HG02981 (cell line): Measurements from ENCODE around the gene NMBR.
"Not testable (repeated sequence)": the region's sequence is repeated elsewhere in the genome, so short reads cannot be mapped to it uniquely, and the experiment has no call there.

Experiments
- ATAC-seq: cut with Tn5 transposase; IDR thresholded peaks from one replicate; pipeline ENCODE4 v1.9.1; 2021; ENCODE audit warnings: mild to moderate bottlenecking, moderate library complexity; ENCODE audit not compliant: unreplicated experiment

The NMBR gene

GRCh38 chr6:142146828-142147662, at the start of gene NMBR, which contains the start of gene VTA1:
Gene NMBR, minus strand, starts transcription at chr6:142147122. Its CDS starts 58,464 bp downstream, at chr6:142088658.
Gene VTA1, plus strand, starts transcription at chr6:142147263. Its CDS starts 25 bp downstream, at chr6:142147288.
- ATAC-seq, result peak; percentile 99

DNA sequence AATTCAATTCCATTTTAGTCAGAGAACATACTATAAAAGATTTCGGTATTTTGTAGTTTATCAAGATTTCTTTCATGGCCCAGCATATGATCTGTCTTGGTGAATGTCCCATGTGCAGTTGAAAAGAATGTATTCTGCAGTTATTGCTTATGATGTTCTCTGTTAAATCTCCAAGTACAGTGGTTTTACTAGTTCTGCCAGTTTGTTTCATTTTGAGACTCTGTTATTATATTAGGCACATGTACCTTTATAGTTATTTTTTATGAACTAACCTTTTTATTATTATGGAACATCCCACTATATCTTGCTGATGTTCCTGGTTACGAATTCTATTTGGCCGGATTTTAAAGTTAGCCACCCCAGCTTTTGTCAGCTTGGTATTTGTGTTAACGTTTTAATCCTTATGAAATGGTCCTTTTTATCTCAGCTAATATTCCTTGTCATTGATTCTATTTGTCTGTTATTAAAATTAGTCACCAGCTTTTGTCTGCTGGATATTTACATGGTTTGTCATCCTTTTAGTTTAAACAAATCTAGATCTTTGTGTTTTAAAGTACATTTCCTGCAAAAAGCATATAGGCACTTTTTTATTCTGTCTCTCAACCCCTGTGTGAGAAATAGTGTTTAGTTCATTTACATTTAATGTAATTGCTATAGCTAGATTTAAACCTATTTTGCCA, 49.1 kb upstream of the NMBR start:
- ATAC-seq, result no peak

DNA sequence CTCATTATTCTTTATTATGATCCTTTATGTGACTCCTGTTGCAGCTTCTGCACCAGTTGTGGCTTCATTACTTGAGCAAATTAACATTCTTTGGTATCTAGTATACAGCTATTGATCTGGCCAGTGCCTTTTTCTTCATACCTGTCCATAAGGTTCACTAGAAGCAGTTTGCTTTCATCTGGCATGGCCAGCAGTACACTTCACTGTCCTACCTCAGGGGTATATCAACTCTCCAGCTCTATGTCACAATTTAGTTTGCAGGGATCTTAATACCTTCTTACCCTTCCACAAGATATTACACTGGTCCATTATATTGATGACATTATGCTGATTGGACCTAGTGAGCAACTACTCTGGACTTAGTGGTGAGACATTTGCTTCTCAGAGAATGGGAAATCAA, 46.7 kb upstream of the NMBR start:
- ATAC-seq, result no peak

DNA sequence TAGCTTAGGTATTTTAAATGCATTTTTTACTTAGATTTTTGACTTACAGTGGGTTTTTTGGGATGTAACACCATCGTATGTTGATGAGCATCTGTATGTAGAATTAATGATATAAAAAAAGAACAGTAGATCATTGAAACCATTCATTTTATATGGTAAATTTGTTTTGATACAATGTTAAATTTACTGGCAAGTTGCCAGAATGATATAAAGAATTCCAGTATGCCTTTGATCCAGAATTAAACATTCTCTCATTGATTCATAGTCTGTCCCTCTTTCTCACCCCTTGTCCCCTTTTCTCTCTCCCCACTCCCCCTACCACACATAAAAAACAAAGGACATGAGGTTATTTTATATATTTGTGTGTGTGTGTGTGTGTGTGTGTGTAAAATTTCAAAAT, 45.4 kb upstream of the NMBR start:
- no peak for ATAC-seq

DNA sequence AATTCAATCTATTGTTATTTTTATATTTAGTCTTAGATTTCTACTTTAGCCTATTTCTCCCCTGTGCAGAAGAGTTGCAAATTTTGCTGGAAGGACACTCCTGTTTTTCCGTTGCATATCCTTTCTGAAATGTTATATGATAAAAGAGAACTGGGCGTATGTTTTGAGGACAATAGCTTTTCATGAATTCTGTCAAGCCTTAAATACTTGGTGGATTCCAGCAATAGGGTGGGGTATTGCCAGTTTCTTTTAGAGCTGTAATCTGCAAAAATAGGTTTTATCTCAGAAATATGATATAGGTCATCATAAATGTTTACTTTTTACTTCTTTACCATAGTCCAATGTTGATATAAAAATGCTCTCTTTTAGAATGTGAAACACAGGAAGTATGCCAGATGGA, 42.1 kb upstream of the NMBR start:
- no peak for ATAC-seq

DNA sequence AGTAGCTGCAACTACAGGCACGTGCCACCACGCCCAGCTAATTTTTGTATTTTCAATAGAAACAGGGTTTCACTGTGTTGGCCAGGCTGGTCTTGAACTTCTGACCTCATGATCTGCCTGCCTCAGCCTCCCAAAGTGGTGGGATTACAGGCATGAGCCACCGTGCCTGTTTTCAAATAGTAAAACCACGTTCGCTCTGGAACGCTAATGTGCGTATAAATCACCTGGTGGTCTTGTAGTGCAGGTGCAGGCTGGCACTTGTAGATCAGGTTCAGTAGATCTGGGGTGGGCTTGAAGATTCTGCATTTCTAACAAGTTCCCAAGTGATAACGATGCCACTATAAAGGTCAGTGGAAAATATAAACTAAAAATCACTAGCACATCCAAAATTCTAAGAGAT, 41.4 kb upstream of the NMBR start:
- ATAC-seq, result not testable (repeated sequence)

DNA sequence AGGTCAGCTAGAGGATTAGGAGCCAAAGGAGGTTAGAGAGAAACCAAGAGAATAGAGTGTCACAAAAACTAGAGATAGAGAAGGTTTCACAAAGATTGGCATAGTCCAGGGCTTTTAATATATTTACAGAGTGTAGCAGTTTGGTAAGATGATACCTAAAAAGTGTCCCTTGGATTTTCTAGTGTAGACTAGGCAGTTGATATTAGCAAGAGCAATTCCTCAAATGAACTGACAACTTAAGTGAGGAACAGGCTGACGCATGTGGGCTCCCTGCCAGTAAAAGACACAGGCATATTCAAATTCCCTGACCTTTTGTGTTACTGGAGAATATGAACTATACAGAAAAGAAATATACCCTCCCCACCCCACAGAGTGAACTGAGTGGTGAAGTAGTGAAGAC, 40.3 kb upstream of the NMBR start:
- ATAC-seq, result no peak

GRCh38 chr6:142185641-142186040, 38.7 kb upstream of the NMBR start:
- ATAC-seq, result no peak

- no peak for ATAC-seq
Observed at GRCh38 chr6:142184307-142184706, 37.4 kb upstream of the NMBR start.

DNA sequence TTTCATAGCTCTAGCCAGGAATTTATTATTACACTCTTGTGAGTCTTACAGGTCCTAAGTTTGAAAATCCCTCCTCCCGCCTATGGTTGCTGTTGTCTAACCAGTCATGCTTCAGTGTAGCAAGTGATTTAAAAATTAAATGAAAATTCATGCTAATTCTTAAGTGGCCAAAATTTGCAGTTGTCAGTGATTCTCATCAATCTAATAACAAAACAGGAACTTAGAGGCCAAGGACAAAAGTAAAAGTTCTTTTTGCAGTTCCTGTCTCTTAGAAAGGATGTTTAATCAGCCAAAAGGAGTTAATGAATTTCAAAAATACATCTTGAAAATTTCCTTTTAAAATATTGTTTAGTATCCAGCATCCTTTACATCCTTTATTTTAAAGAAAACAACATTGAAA, 36.4 kb upstream of the NMBR start:
- ATAC-seq, result no peak

GRCh38 chr6:142182004-142182403, 35.1 kb upstream of the NMBR start:
- ATAC-seq, result no peak

- ATAC-seq, result no peak
Observed at GRCh38 chr6:142178129-142178528, 31.2 kb upstream of the NMBR start.

DNA sequence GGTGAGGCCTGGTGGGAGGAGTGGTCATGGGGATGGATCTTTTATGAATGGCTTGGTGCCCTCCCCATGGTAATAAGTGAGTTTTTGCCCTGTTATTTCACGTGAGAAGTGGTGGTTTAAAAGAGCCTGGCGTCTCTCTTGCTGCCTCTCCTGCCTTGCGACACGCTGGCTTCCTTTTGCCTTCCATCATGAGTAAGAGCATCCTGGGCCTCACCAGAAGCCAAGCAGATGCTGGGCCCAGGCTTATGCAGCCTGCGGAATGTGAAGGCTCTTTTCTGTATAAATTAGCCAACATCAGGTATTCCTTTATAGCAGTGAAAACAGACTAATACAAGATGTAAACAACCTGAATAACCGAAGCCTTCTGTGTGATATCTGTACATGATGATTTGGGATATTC, 27.8 kb upstream of the NMBR start:
- no peak for ATAC-seq

- ATAC-seq, result no peak
Observed at GRCh38 chr6:142173980-142174379, 27.1 kb upstream of the NMBR start.

DNA sequence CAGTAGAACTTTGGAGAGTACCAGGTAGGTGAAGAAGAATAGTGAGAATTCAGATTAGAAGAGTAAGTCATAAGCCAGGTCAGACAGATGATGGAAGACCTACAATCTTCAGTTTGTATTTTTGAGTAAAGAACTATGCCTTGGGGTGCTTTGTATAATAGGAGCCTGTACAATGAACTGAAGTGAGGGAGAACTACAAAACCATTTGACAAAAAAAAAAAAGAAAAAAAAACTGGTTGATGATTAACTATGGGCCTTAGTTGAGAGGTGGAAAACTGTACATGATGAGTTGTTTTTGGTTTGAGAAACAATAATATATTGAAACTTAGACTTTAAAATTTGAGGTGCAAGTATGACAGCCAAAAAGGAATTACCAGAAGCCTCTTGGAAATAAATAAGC, 25.8 kb upstream of the NMBR start:
- ATAC-seq, result no peak

GRCh38 chr6:142171351-142171750, 24.4 kb upstream of the NMBR start:
- ATAC-seq, result no peak

- no peak for ATAC-seq
Observed at GRCh38 chr6:142167486-142167885, 20.6 kb upstream of the NMBR start.

DNA sequence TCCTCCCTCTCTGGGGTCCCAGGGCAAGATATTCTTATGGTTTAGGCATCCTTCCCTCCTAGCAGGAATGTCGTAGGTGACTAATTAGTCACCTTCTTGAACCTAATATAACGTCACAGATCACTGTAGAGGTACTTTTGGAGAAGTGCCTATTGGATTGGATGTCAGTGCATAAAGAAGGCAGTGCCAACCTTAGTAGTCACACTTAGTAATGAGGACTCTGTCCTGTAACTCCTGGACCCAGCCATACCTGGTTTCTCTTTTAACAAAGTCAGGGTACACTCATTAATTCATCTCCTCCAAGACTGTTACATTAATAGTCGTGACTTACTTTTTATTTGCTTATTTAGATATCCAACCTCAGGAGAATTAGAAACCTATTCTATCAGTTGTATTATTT, 20.1 kb upstream of the NMBR start:
- ATAC-seq, result no peak

DNA sequence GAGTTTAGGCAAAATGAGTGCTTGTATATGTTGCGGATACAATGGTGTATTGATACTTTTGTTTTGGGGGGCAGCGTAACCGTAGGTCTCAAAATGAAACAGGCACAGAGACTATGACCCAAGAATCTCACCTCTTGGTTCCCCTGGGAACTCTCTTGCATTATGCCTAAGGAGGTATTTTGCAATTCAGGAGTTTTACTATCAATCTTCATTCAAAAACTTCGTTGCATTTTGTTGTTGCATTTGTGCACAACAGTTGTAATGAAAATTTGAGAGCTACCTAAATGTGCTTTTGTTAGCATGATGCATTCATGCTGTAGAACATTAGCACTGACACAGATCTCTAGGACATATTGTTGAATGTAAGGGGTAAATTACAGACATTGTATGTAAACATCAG, 18.3 kb upstream of the NMBR start:
- no peak for ATAC-seq

DNA sequence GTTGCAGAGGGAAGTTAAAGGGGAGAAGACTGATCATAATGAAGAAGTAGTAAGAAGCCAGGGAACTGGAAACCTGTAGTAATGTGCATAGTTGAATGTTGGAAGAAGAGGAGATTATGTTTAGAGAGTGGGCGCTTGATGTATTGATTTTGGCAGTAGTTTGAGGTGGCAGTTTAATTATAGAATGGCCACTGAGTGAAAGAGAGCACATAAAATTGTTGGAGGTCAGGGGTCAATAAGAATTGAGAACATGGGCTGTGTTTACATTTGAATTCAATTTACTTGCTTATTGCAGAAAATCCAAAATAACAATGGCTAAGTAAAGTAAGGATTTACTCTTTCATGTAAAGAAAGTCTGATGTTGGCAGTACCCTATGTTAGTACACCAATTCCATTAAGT, 15.9 kb upstream of the NMBR start:
- ATAC-seq, result no peak

DNA sequence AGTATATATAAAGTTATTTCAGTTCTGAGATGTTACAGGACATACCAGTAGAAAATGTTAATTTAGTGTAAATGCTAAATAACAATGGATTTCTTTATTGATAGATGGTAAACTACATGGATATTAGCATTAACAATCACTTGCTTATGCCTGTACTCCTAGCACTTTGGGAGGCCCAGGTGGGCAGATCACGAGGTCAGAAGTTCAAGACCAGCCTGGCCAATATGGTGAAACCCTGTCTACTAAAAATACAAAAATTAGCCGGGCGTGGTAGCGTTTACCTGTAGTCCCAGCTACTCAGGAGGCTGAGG, 9.8 kb upstream of the NMBR start:
- not testable (repeated sequence) for ATAC-seq
